ENCODE results near the gene TBX19.

- TF ChIP-seq CTCF (IDR thresholded peaks at IDR 0.05), result peak in 10 of 12 donors; percentile 14 to 45 (median 31)
- TF ChIP-seq POLR2A (IDR thresholded peaks at IDR 0.05), result no peak
These were observed 41.3 kb downstream of the TBX19 start for GRCh38 chr1:168321945-168322344.
